Sigmoid colon (tissue), 7 donors: ENCODE data around the gene SUPT20HL1. TPM values are rescaled to one million over a fixed set of nuclear protein-coding genes. Genes with fewer than 3 reads are reported as not detected.
"Not testable (repeated sequence)": the region's sequence is repeated elsewhere in the genome, so short reads cannot be mapped to it uniquely, and the experiment has no call there.

Experiments
- DNase-seq: peaks from one replicate; pipeline ENCODE4 v3.0.0-alpha.2; 2019
- H3K27ac ChIP-seq, 4 donors: fragments of 200-600 bp; sonication (generic); one replicate each; pipeline ENCODE4 v1.5.1; 2016 to 2019; ENCODE audit warnings: mild to moderate bottlenecking in 1 of 4
- H3K27me3 ChIP-seq, 3 donors: fragments of 200-600 bp; sonication (generic); one replicate each; pipeline ENCODE4 v1.5.1; 2019; ENCODE audit warnings: mild to moderate bottlenecking in 1 of 3
- H3K36me3 ChIP-seq, 4 donors: fragments of 200-600 bp; sonication (generic); one replicate each; pipeline ENCODE4 v1.5.1; 2016 to 2019
- H3K4me1 ChIP-seq, 4 donors: fragments of 200-600 bp; sonication (generic); one replicate each; pipeline ENCODE4 v1.5.1; 2017 to 2019
- H3K4me3 ChIP-seq, 4 donors: fragments of 200-600 bp; sonication (generic); one replicate each; pipeline ENCODE4 v1.5.1; 2017 to 2019; ENCODE audit warnings: mild to moderate bottlenecking in 2 of 4, moderate library complexity in 1 of 4
- H3K9me3 ChIP-seq, 4 donors: fragments of 200-600 bp in 3 of 4; sonication (generic) in 3 of 4; one replicate each; pipeline versions ENCODE4 v1.5.1 to v1.6.1; 2013 to 2019
- EP300 ChIP-seq, 4 donors: sonication (generic); formaldehyde crosslinking; IDR thresholded peaks; one replicate each; pipeline ENCODE4 v1.6.1; 2017; ENCODE audit warnings: antibody characterized with exemption in 4 of 4
- POLR2A ChIP-seq, 2 donors: fragments of 450-650 bp; IDR thresholded peaks; one replicate each; pipeline ENCODE4 v1.6.1; 2016; ENCODE audit warnings: antibody characterized with exemption in 2 of 2, mild to moderate bottlenecking in 2 of 2, moderate library complexity in 2 of 2
- POLR2AphosphoS5 ChIP-seq, 4 donors: sonication (generic); formaldehyde crosslinking; IDR thresholded peaks; one replicate each; pipeline ENCODE4 v1.6.1; 2017; ENCODE audit warnings: antibody characterized with exemption in 4 of 4
- WGBS, 2 donors: extraction: QIAGEN DNeasy Blood & Tissue Kit; methylation state at CpG; one replicate each; pipeline ENCODE4 v1.1.7; 2013; 5-methylcytosine and 5-hydroxymethylcytosine counted together
- intact Hi-C: fragments of 100-400 bp; cut with DNase I; formaldehyde crosslinking; loops from one replicate; pipeline ENCODE4 v1.15.1; 2023
- polyA plus RNA-seq, 3 donors: library from polyadenylated mRNA; stranded (reverse); fragments of 200-250 nt; gene quantifications; one replicate each; pipeline ENCODE4 v1.2.3, GENCODE V29; 2013
- total RNA-seq, 4 donors: library from RNA; depleted of rRNA; stranded (reverse); fragments of >200 nt; gene quantifications; one replicate each; pipeline ENCODE4 v1.1.0, GENCODE V29; 2016
- TF ChIP-seq, protein P1 (sequence below), 4 experiments: fragments of 450-650 bp in 3 of 4; fragments of 200-600 bp in 1 of 4; IDR thresholded peaks; one replicate each; pipeline ENCODE4 v1.5.1; 2016 to 2019; ENCODE audit warnings: antibody characterized with exemption in 4 of 4, mild to moderate bottlenecking in 3 of 4, moderate library complexity in 2 of 4
- donor health status: healthy with polysubstance abuse.
- donor health status: Bipolar disorder and iron deficiency.
- donor health status: healthy.

The SUPT20HL1 gene
- total and polyA plus RNA-seq, 7 donors = 0.16 to 1.1 (median 0.36) TPM; not detected in 4

GRCh38 chrX:24347881-24348280, 12.6 kb upstream of the SUPT20HL1 start:
- 52 to 63% methylated on average over 1 of the region's 1 CpG for WGBS, 2 donors
- Histone ChIP-seq H3K27me3 (no peaks in the 10 kb centered on the region), H3K36me3 (no peaks in the 10 kb centered on the region), H3K9me3 (no peaks in the 10 kb centered on the region), H3K4me1 (no peaks in the 10 kb centered on the region), H3K4me3 (no peak overlapping the region), H3K27ac (no peak overlapping the region)
- intact Hi-C loops = no loop called here
- TF ChIP-seq POLR2AphosphoS5 (IDR thresholded peaks at IDR 0.05) (no peak), POLR2A (IDR thresholded peaks at IDR 0.05) (no peak)
- TF ChIP-seq, protein P1, sequence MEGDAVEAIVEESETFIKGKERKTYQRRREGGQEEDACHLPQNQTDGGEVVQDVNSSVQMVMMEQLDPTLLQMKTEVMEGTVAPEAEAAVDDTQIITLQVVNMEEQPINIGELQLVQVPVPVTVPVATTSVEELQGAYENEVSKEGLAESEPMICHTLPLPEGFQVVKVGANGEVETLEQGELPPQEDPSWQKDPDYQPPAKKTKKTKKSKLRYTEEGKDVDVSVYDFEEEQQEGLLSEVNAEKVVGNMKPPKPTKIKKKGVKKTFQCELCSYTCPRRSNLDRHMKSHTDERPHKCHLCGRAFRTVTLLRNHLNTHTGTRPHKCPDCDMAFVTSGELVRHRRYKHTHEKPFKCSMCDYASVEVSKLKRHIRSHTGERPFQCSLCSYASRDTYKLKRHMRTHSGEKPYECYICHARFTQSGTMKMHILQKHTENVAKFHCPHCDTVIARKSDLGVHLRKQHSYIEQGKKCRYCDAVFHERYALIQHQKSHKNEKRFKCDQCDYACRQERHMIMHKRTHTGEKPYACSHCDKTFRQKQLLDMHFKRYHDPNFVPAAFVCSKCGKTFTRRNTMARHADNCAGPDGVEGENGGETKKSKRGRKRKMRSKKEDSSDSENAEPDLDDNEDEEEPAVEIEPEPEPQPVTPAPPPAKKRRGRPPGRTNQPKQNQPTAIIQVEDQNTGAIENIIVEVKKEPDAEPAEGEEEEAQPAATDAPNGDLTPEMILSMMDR (IDR thresholded peaks at IDR 0.05) = no peak
- no peak for DNase-seq

- H3K36me3 ChIP-seq = no peaks in the 10 kb centered on the region
- TF ChIP-seq POLR2AphosphoS5 (IDR thresholded peaks at IDR 0.05) (no peak), EP300 (IDR thresholded peaks at IDR 0.05) (no peak)
- no peaks in the 10 kb centered on the region for H3K4me1 ChIP-seq
- H3K27ac ChIP-seq = no peak overlapping the region
- H3K27me3 ChIP-seq = no peaks in the 10 kb centered on the region
- WGBS, 2 donors = 96 to 98% methylated on average over 4 of the region's 4 CpGs
- intact Hi-C loops = no loop called here
- no peaks in the 10 kb centered on the region for H3K9me3 ChIP-seq
- no peak for DNase-seq
- no peak overlapping the region for H3K4me3 ChIP-seq
Observed at GRCh38 chrX:24350217-24350616, 10.2 kb upstream of the SUPT20HL1 start.

DNA sequence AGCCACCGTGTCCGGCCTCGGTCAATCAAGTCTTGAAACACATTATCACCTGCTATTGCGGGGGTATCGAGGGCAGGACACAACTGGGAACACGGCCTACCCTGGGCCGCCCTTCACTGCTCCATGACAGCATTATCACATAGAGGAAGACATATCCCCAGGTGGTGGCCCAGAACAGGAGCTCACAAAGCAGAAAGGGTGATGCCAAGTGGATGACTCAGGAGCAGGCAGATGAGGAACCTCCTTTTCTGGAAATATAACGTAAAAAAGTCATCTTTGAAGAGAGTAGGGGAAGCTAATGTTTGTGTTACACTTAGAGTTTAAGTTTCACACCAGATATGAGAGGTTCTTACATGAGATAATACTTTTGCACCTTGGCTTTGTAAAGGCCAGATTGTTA, 5.3 kb upstream of the SUPT20HL1 start:
- H3K4me1 ChIP-seq = no peaks in the 10 kb centered on the region
- no peak for DNase-seq
- intact Hi-C loops = no loop called here
- no peak overlapping the region for H3K27ac ChIP-seq
- no peaks in the 10 kb centered on the region for H3K36me3 ChIP-seq
- TF ChIP-seq, protein P1 (IDR thresholded peaks at IDR 0.05) = no peak
- TF ChIP-seq POLR2AphosphoS5 (IDR thresholded peaks at IDR 0.05) = no peak
- TF ChIP-seq POLR2A (IDR thresholded peaks at IDR 0.05) = no peak
- TF ChIP-seq EP300 (IDR thresholded peaks at IDR 0.05) = no peak
- WGBS, 2 donors = 96% methylated on average over 8 of the region's 8 CpGs
- H3K4me3 ChIP-seq = no peak overlapping the region
- no peaks in the 10 kb centered on the region for H3K9me3 ChIP-seq
- no peaks in the 10 kb centered on the region for H3K27me3 ChIP-seq

DNA sequence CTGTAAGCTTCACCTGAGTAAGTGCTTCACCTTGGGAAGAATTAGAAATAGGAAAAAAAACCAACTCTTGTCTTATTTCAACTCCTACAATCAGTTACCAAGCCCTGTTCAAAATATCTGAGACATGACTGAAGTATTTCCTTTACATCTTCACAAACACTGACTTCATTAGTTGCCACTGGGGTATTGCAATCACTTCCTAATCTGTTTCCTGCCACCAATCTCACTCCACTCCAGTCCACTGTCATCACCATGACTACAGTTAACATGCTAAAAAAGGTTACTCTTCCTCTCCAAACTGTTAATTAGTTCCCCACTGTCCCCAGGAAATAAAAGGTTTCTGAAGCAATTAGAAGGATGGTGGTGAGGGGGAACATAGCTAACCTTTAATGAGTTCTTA, 3.3 kb upstream of the SUPT20HL1 start:
- intact Hi-C loops = no loop called here
- Histone ChIP-seq H3K36me3 (no peaks in the 10 kb centered on the region), H3K27me3 (no peaks in the 10 kb centered on the region), H3K27ac (no peak overlapping the region), H3K9me3 (no peaks in the 10 kb centered on the region), H3K4me3 (no peak overlapping the region), H3K4me1 (no peaks in the 10 kb centered on the region)
- TF ChIP-seq EP300 (IDR thresholded peaks at IDR 0.05) (no peak), POLR2A (IDR thresholded peaks at IDR 0.05) (no peak), POLR2AphosphoS5 (IDR thresholded peaks at IDR 0.05) (no peak)
- TF ChIP-seq, protein P1 (IDR thresholded peaks at IDR 0.05) = no peak
- DNase-seq = no peak

GRCh38 chrX:24362089-24362745, 1.8 kb downstream of the SUPT20HL1 start:
- intact Hi-C loops, H3K27me3 ChIP-seq, H3K4me3 ChIP-seq, H3K4me1 ChIP-seq, H3K27ac ChIP-seq, DNase-seq, H3K36me3 ChIP-seq, H3K9me3 ChIP-seq: not testable (repeated sequence)
- WGBS, 2 donors = 94 to 97% methylated on average over 37 to 38 of the region's 41 CpGs

DNA sequence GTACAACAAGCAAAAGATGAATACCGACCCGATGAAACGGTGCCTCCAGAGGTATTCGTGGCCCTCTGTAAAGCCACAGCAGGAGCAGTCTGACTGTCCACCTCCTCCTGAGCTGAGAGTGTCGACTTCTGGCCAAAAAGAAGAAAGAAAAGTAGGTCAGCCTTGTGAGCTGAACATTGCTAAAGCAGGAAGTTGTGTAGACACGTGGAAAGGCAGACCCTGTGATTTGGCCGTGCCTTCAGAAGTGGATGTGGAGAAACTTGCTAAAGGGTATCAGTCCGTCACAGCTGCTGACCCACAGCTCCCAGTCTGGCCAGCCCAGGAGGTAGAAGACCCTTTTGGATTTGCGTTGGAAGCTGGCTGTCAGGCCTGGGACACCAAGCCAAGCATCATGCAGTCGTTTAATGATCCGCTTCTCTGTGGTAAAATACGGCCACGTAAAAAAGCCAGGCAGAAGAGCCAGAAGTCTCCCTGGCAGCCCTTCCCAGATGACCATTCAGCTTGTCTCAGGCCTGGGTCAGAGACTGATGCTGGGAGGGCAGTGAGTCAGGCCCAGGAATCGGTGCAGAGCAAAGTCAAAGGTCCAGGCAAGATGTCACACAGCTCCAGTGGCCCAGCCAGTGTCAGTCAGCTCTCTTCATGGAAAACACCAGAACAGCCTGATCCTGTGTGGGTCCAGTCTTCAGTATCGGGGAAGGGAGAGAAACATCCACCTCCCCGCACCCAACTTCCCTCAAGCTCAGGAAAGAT, 3.2 kb downstream of the SUPT20HL1 start:
- H3K4me3 ChIP-seq, intact Hi-C loops, H3K9me3 ChIP-seq, H3K27me3 ChIP-seq, DNase-seq, H3K36me3 ChIP-seq, H3K4me1 ChIP-seq: not testable (repeated sequence)
- H3K27ac ChIP-seq = peak overlapping the region in 1 of 4 donors; percentile 37
- WGBS, 2 donors = 78 to 80% methylated on average over 15 of the region's 16 CpGs
